ENCODE results near the gene LMOD2. TPM values are rescaled to one million over a fixed set of nuclear protein-coding genes. Genes with fewer than 3 reads are reported as not detected.

The LMOD2 gene
- total RNA-seq = not detected in 2 replicates

GRCh38 chr7:123655614-123656013, at the start of gene LMOD2:
Gene LMOD2, plus strand, starts transcription at chr7:123655866. Its CDS starts 98 bp downstream, at chr7:123655964.

Other genes starting within 250 kb of the LMOD2 start
- gene IQUB, start 121.3 kb upstream of the LMOD2 start, total RNA-seq = under 0.01 and 0.54 TPM in 2 replicates
- gene NDUFA5, start 98.0 kb upstream of the LMOD2 start, total RNA-seq = 28.5 and 30.5 TPM in 2 replicates
- gene ASB15, start 54.0 kb upstream of the LMOD2 start, total RNA-seq = not detected in 2 replicates
- gene WASL, start 93.1 kb downstream of the LMOD2 start, total RNA-seq = 22.2 and 23.8 TPM in 2 replicates
- 0.16 TPM in 1 of 2 replicates, not detected in the other for gene HYAL4, start 189.3 kb downstream of the LMOD2 start, total RNA-seq

All from cardiac atrium fibroblast (primary cell).